HG02763 (cell line): ENCODE measurements around the gene IL17B.

Experiments used
- ATAC-seq: cut with Tn5 transposase; IDR thresholded peaks from one replicate; pipeline ENCODE4 v1.9.1; 2021; ENCODE audit warnings: mild to moderate bottlenecking, moderate library complexity; ENCODE audit not compliant: unreplicated experiment

IL17B gene

GRCh38 chr5:149380466-149381121 lies 1.5 kb upstream of the IL17B start:
- no peak for ATAC-seq

GRCh38 chr5:149379818-149380374 lies 804 bp upstream of the IL17B start:
- no peak for ATAC-seq

- ATAC-seq: no peak
Measured at GRCh38 chr5:149378241-149378820, 761 bp downstream of the IL17B start.

- no peak for ATAC-seq
Measured at GRCh38 chr5:149376711-149377447, 2.2 kb downstream of the IL17B start.

- ATAC-seq: no peak
Measured at GRCh38 chr5:149376104-149376503, 3.0 kb downstream of the IL17B start.

GRCh38 chr5:149375434-149375833 lies 3.7 kb downstream of the IL17B start:
- no peak for ATAC-seq

- ATAC-seq: no peak
Measured at GRCh38 chr5:149374801-149375200, 4.3 kb downstream of the IL17B start.

GRCh38 chr5:149374303-149374702 lies 4.8 kb downstream of the IL17B start:
- no peak for ATAC-seq

GRCh38 chr5:149372932-149373331 lies 6.2 kb downstream of the IL17B start:
- ATAC-seq: no peak

GRCh38 chr5:149372076-149372795 lies 6.9 kb downstream of the IL17B start:
- no peak for ATAC-seq

- ATAC-seq: peak; percentile 69
Measured at GRCh38 chr5:149371296-149371962, 7.7 kb downstream of the IL17B start.

- no peak for ATAC-seq
Measured at GRCh38 chr5:149370878-149371277, 8.2 kb downstream of the IL17B start.

- no peak for ATAC-seq
Measured at GRCh38 chr5:149367972-149368645, 11.0 kb downstream of the IL17B start.

GRCh38 chr5:149367249-149367971 lies 11.7 kb downstream of the IL17B start:
- peak; percentile 61 for ATAC-seq

- no peak for ATAC-seq
Measured at GRCh38 chr5:149366169-149366729, 12.8 kb downstream of the IL17B start.

- no peak for ATAC-seq
Measured at GRCh38 chr5:149365418-149365817, 13.7 kb downstream of the IL17B start.

- no peak for ATAC-seq
Measured at GRCh38 chr5:149364719-149365118, 14.4 kb downstream of the IL17B start.

- ATAC-seq: no peak
Measured at GRCh38 chr5:149363936-149364335, 15.2 kb downstream of the IL17B start.

GRCh38 chr5:149363358-149363757 lies 15.7 kb downstream of the IL17B start:
- ATAC-seq: no peak
